H9 (cell line): ENCODE data around the gene SLC38A3. TPM values are rescaled to one million over a fixed set of nuclear protein-coding genes. Genes with fewer than 3 reads are reported as not detected.

Source experiments
- DNase-seq: peaks from one replicate; pipeline ENCODE4 v3.0.0-alpha.2; 2017
- H2AFZ ChIP-seq: one replicate; pipeline ENCODE4 v1.6.1; 2013; ENCODE audit warnings: mild to moderate bottlenecking, low read length, control low read depth, moderate library complexity
- H2AK5ac ChIP-seq: 2 replicates; pipeline ENCODE4 v1.6.1; 2013; ENCODE audit warnings: low read length, control low read depth, mixed read lengths; ENCODE audit not compliant: insufficient read length
- H2BK120ac ChIP-seq: one replicate; pipeline ENCODE4 v1.6.1; 2013; ENCODE audit warnings: low read depth, mild to moderate bottlenecking, low read length, control low read depth, inconsistent platforms; ENCODE audit not compliant: poor library complexity, severe bottlenecking
- H2BK12ac ChIP-seq: 2 replicates; pipeline ENCODE4 v1.6.1; 2013; ENCODE audit warnings: low read length, control low read depth, mixed read lengths, low read depth; ENCODE audit not compliant: insufficient read length
- H2BK15ac ChIP-seq: 2 replicates; pipeline ENCODE4 v1.6.1; 2013; ENCODE audit warnings: low read depth, low read length, control low read depth
- H2BK20ac ChIP-seq: one replicate; pipeline ENCODE4 v1.6.1; 2013; ENCODE audit warnings: low read depth, mild to moderate bottlenecking, low read length, control low read depth, inconsistent platforms; ENCODE audit not compliant: poor library complexity, severe bottlenecking
- H2BK5ac ChIP-seq: 2 replicates; pipeline ENCODE4 v1.6.1; 2013; ENCODE audit warnings: low read length, control low read depth, mixed read lengths; ENCODE audit not compliant: insufficient read length
- H3K14ac ChIP-seq: 2 replicates; pipeline ENCODE4 v1.6.1; 2013; ENCODE audit warnings: low read length, control low read depth; ENCODE audit not compliant: insufficient read depth
- H3K18ac ChIP-seq: 2 replicates; pipeline ENCODE4 v1.6.1; 2013; ENCODE audit warnings: low read depth, mild to moderate bottlenecking, mixed read lengths, low read length, control low read depth; ENCODE audit not compliant: insufficient read length
- H3K23ac ChIP-seq: 2 replicates; pipeline ENCODE4 v1.6.1; 2013; ENCODE audit warnings: low read length, control low read depth, mixed read lengths, low read depth; ENCODE audit not compliant: insufficient read length
- H3K23me2 ChIP-seq: 2 replicates; pipeline ENCODE4 v1.6.1; 2013; ENCODE audit warnings: low read depth, mild to moderate bottlenecking, mixed read lengths, low read length, control low read depth; ENCODE audit not compliant: insufficient read length, poor library complexity, severe bottlenecking
- H3K27ac ChIP-seq: 2 replicates; pipeline ENCODE4 v1.5.1; 2013; ENCODE audit warnings: low read length, control low read depth, mixed read lengths, low read depth; ENCODE audit not compliant: insufficient read length
- H3K27me3 ChIP-seq: 2 replicates; pipeline ENCODE4 v1.6.1; 2013; ENCODE audit warnings: low read length, control low read depth, inconsistent platforms; ENCODE audit not compliant: insufficient read depth
- H3K4ac ChIP-seq: 2 replicates; pipeline ENCODE4 v1.6.1; 2013; ENCODE audit warnings: low read depth, mild to moderate bottlenecking, control low read depth, inconsistent platforms, low read length, moderate library complexity
- H3K4me1 ChIP-seq: 2 replicates; pipeline ENCODE4 v1.6.1; 2013; ENCODE audit warnings: low read length, control low read depth, inconsistent platforms; ENCODE audit not compliant: insufficient read depth
- H3K4me2 ChIP-seq: 2 replicates; pipeline ENCODE4 v1.6.1; 2013; ENCODE audit warnings: low read length, control low read depth, mixed read lengths; ENCODE audit not compliant: insufficient read length, insufficient read depth
- H3K56ac ChIP-seq: 2 replicates; pipeline ENCODE4 v1.6.1; 2013; ENCODE audit warnings: low read depth, mild to moderate bottlenecking, mixed read lengths, low read length, control low read depth; ENCODE audit not compliant: insufficient read length
- H3K79me1 ChIP-seq: 2 replicates; pipeline ENCODE4 v1.6.1; 2013; ENCODE audit warnings: low read depth, mild to moderate bottlenecking, moderate library complexity, low read length, control low read depth, inconsistent platforms; ENCODE audit not compliant: insufficient read depth, poor library complexity, severe bottlenecking
- H3K79me2 ChIP-seq: 2 replicates; pipeline ENCODE4 v1.6.1; 2013; ENCODE audit warnings: low read length, control low read depth, inconsistent platforms; ENCODE audit not compliant: insufficient read depth
- H3K9ac ChIP-seq: 2 replicates; pipeline ENCODE4 v1.6.1; 2013; ENCODE audit warnings: low read length, control low read depth, mixed read lengths; ENCODE audit not compliant: insufficient read length; ENCODE audit errors: extremely low read depth
- H3K9me3 ChIP-seq: one replicate; pipeline ENCODE4 v1.6.1; 2013; ENCODE audit warnings: low read depth, low read length, inconsistent platforms; ENCODE audit not compliant: control insufficient read depth
- H3T11ph ChIP-seq: one replicate; pipeline ENCODE4 v1.6.1; 2013; ENCODE audit warnings: mild to moderate bottlenecking, low read length, control low read depth, inconsistent platforms
- H4K20me1 ChIP-seq: one replicate; pipeline ENCODE4 v1.6.1; 2013; ENCODE audit not compliant: control insufficient read depth, insufficient read length, insufficient read depth
- H4K5ac ChIP-seq: 2 replicates; pipeline ENCODE4 v1.6.1; 2013; ENCODE audit warnings: low read depth, mild to moderate bottlenecking, mixed read lengths, low read length, control low read depth; ENCODE audit not compliant: insufficient read length
- H4K8ac ChIP-seq: replicated peaks from 2 replicates; pipeline ENCODE4 v1.6.1; 2013; ENCODE audit warnings: low read length, control low read depth, mixed read lengths, low read depth; ENCODE audit not compliant: insufficient read length
- H4K91ac ChIP-seq: 2 replicates; pipeline ENCODE4 v1.6.1; 2013; ENCODE audit warnings: low read depth, mild to moderate bottlenecking, moderate library complexity, mixed read lengths, low read length, control low read depth; ENCODE audit not compliant: insufficient read length
- H3K27ac Mint-ChIP-seq, 3 experiments: 2 replicates in 2 of 3; 3 replicates in 1 of 3; pipeline ENCODE4 v1.8.0; 2020 to 2021; ENCODE audit warnings: mixed read lengths in 3 of 3, mild to moderate bottlenecking in 1 of 3, moderate library complexity in 1 of 3
- H3K27me3 Mint-ChIP-seq: 2 replicates; pipeline ENCODE4 v1.8.0; 2021; ENCODE audit warnings: low read depth, mild to moderate bottlenecking, moderate library complexity, mixed read lengths
- H3K36me3 Mint-ChIP-seq, 3 experiments: 2 replicates in 2 of 3; 3 replicates in 1 of 3; pipeline ENCODE4 v1.8.0; 2020 to 2021; ENCODE audit warnings: low read depth in 3 of 3, mixed read lengths in 3 of 3; ENCODE audit not compliant: insufficient read depth in 1 of 3
- H3K4me1 Mint-ChIP-seq, 2 experiments: 2 replicates each; pipeline ENCODE4 v1.8.0; 2020; ENCODE audit warnings: mixed read lengths in 2 of 2
- H3K4me3 Mint-ChIP-seq, 2 experiments: 2 replicates in 1 of 2; 3 replicates in 1 of 2; pipeline ENCODE4 v1.8.0; 2020 to 2021; ENCODE audit warnings: mild to moderate bottlenecking in 2 of 2, mixed read lengths in 2 of 2, moderate library complexity in 1 of 2
- H3K9me3 Mint-ChIP-seq, 2 experiments: 2 replicates in 1 of 2; 3 replicates in 1 of 2; pipeline ENCODE4 v1.8.0; 2020; ENCODE audit warnings: mild to moderate bottlenecking in 2 of 2, mixed read lengths in 2 of 2, moderate library complexity in 1 of 2
- WGBS: extraction: QIAGEN DNeasy Blood & Tissue Kit; methylation state at CpG from one replicate; pipeline ENCODE4 v1.1.7; 2013; ENCODE audit warnings: missing lambda C conversion rate, low lambda C conversion rate, mixed read lengths; ENCODE audit not compliant: insufficient read length; ENCODE audit errors: extremely low coverage; 5-methylcytosine and 5-hydroxymethylcytosine counted together
- total RNA-seq: library from RNA; stranded (reverse); gene quantifications from 2 replicates; pipeline ENCODE4 v1.2.1, GENCODE V29; 2021
- TF ChIP-seq, protein P1 (sequence below): fragments of 200-600 bp; sonication (generic); conservative IDR thresholded peaks from 3 replicates; pipeline ENCODE4 v1.8.0; 2021; ENCODE audit warnings: antibody characterized with exemption, mild to moderate bottlenecking

The SLC38A3 gene
- total RNA-seq, 1 experiment from 2014 or later = 1.4 TPM

DNA sequence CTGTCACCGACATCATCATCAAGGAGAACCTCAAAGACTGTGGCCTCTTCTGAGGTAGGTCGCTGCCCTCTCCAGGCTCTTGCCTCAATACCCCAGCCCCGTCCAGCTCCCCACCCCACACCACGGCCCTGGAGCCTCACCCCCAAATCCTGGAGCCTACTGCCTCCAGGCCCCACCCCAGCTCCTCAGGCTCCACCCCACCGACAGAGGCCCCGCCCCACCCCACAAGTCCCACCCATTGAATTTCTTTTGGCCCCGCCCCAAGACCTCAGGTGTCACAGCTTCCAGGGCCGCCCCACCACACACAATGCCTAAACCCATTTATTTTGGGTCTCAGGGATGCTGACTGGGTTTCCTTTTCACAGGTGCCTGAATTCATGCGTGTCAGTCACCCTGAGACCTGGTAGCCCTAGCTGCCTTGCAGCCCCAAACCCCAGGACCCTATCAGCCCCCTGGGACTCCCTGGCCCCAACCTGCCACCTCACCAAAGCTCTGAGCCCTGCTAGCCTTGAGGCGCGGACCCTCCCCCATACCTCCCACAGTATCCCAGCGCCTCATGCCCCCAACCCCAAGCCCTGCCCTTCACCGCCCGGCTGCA, 10.1 kb upstream of the SLC38A3 start:
- no peak overlapping the region for H3K23ac ChIP-seq
- H2BK15ac ChIP-seq = no peak overlapping the region
- H4K20me1 ChIP-seq = no peaks in the 10 kb centered on the region
- H3K9ac ChIP-seq = no peak overlapping the region
- no peak overlapping the region for H4K8ac ChIP-seq
- TF ChIP-seq, protein P1, sequence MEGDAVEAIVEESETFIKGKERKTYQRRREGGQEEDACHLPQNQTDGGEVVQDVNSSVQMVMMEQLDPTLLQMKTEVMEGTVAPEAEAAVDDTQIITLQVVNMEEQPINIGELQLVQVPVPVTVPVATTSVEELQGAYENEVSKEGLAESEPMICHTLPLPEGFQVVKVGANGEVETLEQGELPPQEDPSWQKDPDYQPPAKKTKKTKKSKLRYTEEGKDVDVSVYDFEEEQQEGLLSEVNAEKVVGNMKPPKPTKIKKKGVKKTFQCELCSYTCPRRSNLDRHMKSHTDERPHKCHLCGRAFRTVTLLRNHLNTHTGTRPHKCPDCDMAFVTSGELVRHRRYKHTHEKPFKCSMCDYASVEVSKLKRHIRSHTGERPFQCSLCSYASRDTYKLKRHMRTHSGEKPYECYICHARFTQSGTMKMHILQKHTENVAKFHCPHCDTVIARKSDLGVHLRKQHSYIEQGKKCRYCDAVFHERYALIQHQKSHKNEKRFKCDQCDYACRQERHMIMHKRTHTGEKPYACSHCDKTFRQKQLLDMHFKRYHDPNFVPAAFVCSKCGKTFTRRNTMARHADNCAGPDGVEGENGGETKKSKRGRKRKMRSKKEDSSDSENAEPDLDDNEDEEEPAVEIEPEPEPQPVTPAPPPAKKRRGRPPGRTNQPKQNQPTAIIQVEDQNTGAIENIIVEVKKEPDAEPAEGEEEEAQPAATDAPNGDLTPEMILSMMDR = no peak
- no peaks in the 10 kb centered on the region for H3K4me1 ChIP-seq
- no peak overlapping the region for H2BK5ac ChIP-seq
- H4K91ac ChIP-seq = no peak overlapping the region
- no peaks in the 10 kb centered on the region for H3K79me1 ChIP-seq
- H3K4ac ChIP-seq = no peak overlapping the region
- Mint-ChIP-seq H3K27ac (no peak overlapping the region), H3K4me3 (peak overlapping the region in 1 of 2 experiments; percentile 63; a peak in 3 of 5 replicates), H3K9me3 (no peaks in the 10 kb centered on the region), H3K36me3 (no peaks in the 10 kb centered on the region), H3K27me3 (peaks cover 49% of the 10 kb centered on the region), H3K4me1 (peaks cover 5 to 11% of the 10 kb centered on the region in 2 experiments; a peak in 3 of 4 replicates)
- H3K56ac ChIP-seq = no peak overlapping the region
- no peaks in the 10 kb centered on the region; the same call in 1 of the 2 replicates for H3K27me3 ChIP-seq
- no peaks in the 10 kb centered on the region for H3K79me2 ChIP-seq
- no CpG with 5 or more reads among the region's 14 CpGs for WGBS
- no peak overlapping the region for H3K27ac ChIP-seq
- no peaks in the 10 kb centered on the region for H3K9me3 ChIP-seq
- no peak overlapping the region for H3K18ac ChIP-seq
- peak; percentile 78 for DNase-seq
- H2AK5ac ChIP-seq = no peak overlapping the region
- H2BK12ac ChIP-seq = no peak overlapping the region
- peak overlapping the region; percentile 25 for H3K4me2 ChIP-seq
- no peaks in the 10 kb centered on the region for H3K23me2 ChIP-seq
- no peak overlapping the region for H2BK20ac ChIP-seq
- H3T11ph ChIP-seq = no peak overlapping the region
- no peak overlapping the region for H3K14ac ChIP-seq
- no peak overlapping the region for H2BK120ac ChIP-seq
- H2AFZ ChIP-seq = no peak overlapping the region
- H4K5ac ChIP-seq = no peak overlapping the region
